Kidney epithelial cell (primary cell): ENCODE measurements around the gene CTNNBL1. TPM values are rescaled to one million over a fixed set of nuclear protein-coding genes. Genes with fewer than 3 reads are reported as not detected.

Experiments
- DNase-seq: peaks from one replicate; pipeline ENCODE4 v3.0.0-alpha.2; 2010; ENCODE audit warnings: low read depth
- H3K27me3 ChIP-seq: 2 replicates; pipeline ENCODE4 v1.6.0; 2011; ENCODE audit warnings: low read length; ENCODE audit not compliant: control insufficient read depth, insufficient read depth
- H3K36me3 ChIP-seq: 2 replicates; pipeline ENCODE4 v1.5.1; 2011; ENCODE audit warnings: low read length; ENCODE audit not compliant: control insufficient read depth, insufficient read depth
- H3K4me3 ChIP-seq: 2 replicates; pipeline ENCODE4 v1.5.1; 2011; ENCODE audit warnings: low read depth, mild to moderate bottlenecking, control low read depth, low read length
- total RNA-seq: library from RNA; depleted of rRNA; stranded (reverse); fragments of >200 nt; gene quantifications from 2 replicates; pipeline ENCODE4 v1.2.3, GENCODE V29; 2015
- TF ChIP-seq, protein P1 (sequence below): IDR thresholded peaks from 2 replicates; pipeline ENCODE4 v1.5.1; 2011; ENCODE audit warnings: mild to moderate bottlenecking, moderate library complexity, low read length, control low read depth, inconsistent platforms; ENCODE audit not compliant: insufficient read depth, poor library complexity, severe bottlenecking

The CTNNBL1 gene
- total RNA-seq, 1 donor from 2014 or later: 40.5 TPM

GRCh38 chr20:37736132-37736531, 42.3 kb downstream of the CTNNBL1 start:
- no peak overlapping the region for H3K4me3 ChIP-seq
- DNase-seq: no peak
- H3K36me3 ChIP-seq: no peaks in the 10 kb centered on the region
- H3K27me3 ChIP-seq: no peaks in the 10 kb centered on the region
- TF ChIP-seq, protein P1, sequence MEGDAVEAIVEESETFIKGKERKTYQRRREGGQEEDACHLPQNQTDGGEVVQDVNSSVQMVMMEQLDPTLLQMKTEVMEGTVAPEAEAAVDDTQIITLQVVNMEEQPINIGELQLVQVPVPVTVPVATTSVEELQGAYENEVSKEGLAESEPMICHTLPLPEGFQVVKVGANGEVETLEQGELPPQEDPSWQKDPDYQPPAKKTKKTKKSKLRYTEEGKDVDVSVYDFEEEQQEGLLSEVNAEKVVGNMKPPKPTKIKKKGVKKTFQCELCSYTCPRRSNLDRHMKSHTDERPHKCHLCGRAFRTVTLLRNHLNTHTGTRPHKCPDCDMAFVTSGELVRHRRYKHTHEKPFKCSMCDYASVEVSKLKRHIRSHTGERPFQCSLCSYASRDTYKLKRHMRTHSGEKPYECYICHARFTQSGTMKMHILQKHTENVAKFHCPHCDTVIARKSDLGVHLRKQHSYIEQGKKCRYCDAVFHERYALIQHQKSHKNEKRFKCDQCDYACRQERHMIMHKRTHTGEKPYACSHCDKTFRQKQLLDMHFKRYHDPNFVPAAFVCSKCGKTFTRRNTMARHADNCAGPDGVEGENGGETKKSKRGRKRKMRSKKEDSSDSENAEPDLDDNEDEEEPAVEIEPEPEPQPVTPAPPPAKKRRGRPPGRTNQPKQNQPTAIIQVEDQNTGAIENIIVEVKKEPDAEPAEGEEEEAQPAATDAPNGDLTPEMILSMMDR: no peak

GRCh38 chr20:37737826-37738420, 44.1 kb downstream of the CTNNBL1 start:
- DNase-seq: no peak
- TF ChIP-seq, protein P1: no peak
- Histone ChIP-seq H3K27me3 (no peaks in the 10 kb centered on the region), H3K36me3 (no peaks in the 10 kb centered on the region), H3K4me3 (no peak overlapping the region)

GRCh38 chr20:37741055-37741454, 47.2 kb downstream of the CTNNBL1 start:
- Histone ChIP-seq H3K4me3 (no peak overlapping the region), H3K27me3 (no peaks in the 10 kb centered on the region), H3K36me3 (no peaks in the 10 kb centered on the region)
- peak; percentile 29 for DNase-seq
- TF ChIP-seq, protein P1: no peak

- no peaks in the 10 kb centered on the region for H3K27me3 ChIP-seq
- H3K4me3 ChIP-seq: no peak overlapping the region
- H3K36me3 ChIP-seq: no peaks in the 10 kb centered on the region
- TF ChIP-seq, protein P1: no peak
- no peak for DNase-seq
Measured at GRCh38 chr20:37741570-37741969, 47.7 kb downstream of the CTNNBL1 start.

- no peak for DNase-seq
- Histone ChIP-seq H3K4me3 (no peak overlapping the region), H3K36me3 (no peaks in the 10 kb centered on the region), H3K27me3 (no peaks in the 10 kb centered on the region)
- TF ChIP-seq, protein P1: no peak
Measured at GRCh38 chr20:37742131-37742530, 48.3 kb downstream of the CTNNBL1 start.

- TF ChIP-seq, protein P1: no peak
- Histone ChIP-seq H3K27me3 (no peaks in the 10 kb centered on the region), H3K36me3 (peaks cover 1% of the 10 kb centered on the region), H3K4me3 (no peak overlapping the region)
- DNase-seq: no peak
Measured at GRCh38 chr20:37744347-37744746, 50.5 kb downstream of the CTNNBL1 start.
